Astrocyte of the cerebellum (primary cell): Measurements from ENCODE around the gene URB1.

Experiments
- DNase-seq: peaks from one replicate; pipeline ENCODE4 v3.0.0-alpha.2; 2011; ENCODE audit warnings: low read depth
- H3K4me3 ChIP-seq: 2 replicates; pipeline ENCODE4 v1.5.1; 2011; ENCODE audit warnings: mild to moderate bottlenecking, low read depth, low read length, moderate library complexity
- CTCF ChIP-seq: IDR thresholded peaks from 2 replicates; pipeline ENCODE4 v1.5.1; 2012; ENCODE audit warnings: low read length, low read depth, moderate library complexity, mild to moderate bottlenecking; ENCODE audit errors: missing control alignments
- in situ Hi-C: cut with HindIII; loops from 2 replicates; pipeline ENCODE4 v1.10.0; 2017; ENCODE audit warnings: low sequenced_read_pairs

URB1 gene

DNA sequence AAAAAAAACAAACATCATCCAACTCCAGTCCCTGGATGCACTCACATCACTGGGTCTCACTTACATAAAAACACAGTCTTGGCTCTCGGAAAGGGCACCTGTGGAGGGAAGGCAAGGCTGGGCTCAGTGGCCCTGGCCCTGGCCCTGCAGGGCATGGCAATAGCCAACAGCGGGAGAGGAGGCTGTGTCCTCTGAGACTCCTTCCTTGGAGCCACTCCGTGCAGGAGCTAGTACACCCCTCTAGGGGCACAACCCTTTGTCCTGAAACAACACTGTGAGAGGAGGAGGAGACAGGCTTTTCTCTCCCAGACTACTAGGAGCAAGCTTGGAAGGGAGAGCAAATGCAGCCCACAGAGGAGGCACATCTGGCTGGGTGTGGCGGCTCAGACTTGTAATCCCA, 28.0 kb downstream of the URB1 start:
- no peak for TF ChIP-seq CTCF
- no peak for DNase-seq
- in situ Hi-C loops = no loop called here
- no peak overlapping the region for H3K4me3 ChIP-seq

GRCh38 chr21:32364387-32364786, 28.4 kb downstream of the URB1 start:
- TF ChIP-seq CTCF = no peak
- in situ Hi-C loops = no loop called here
- DNase-seq = no peak
- H3K4me3 ChIP-seq = no peak overlapping the region

- in situ Hi-C loops = no loop called here
- H3K4me3 ChIP-seq = no peak overlapping the region
- DNase-seq = no peak
- TF ChIP-seq CTCF = no peak
Observed at GRCh38 chr21:32360401-32360975, 32.3 kb downstream of the URB1 start.

DNA sequence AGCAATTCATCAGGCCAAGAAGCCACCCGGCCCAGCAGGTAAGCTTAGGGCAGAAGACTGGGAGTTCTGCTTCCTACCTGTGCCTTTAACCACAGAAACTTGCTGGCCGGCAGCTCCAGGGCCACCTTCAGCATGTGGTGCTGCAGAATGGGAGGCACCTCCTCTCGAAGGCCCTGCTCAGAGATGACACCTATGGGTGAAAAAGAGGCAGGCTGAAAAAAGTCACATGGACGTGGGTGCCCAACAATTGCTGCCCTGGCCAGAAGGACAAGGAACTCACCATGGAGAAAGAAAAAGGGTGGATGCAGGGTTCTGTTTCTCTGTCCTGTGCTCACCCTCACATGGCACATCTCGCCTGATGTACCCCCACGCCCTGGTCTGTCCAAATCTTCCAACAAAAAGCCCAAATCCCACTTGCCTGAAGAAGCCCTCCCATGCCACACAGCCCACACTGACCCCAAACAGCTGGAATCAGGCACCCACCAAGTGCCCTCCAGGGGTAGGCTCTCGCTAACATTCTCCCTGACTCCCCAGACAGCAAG, 33.0 kb downstream of the URB1 start:
- in situ Hi-C loops = no loop called here
- peak; percentile 13 for TF ChIP-seq CTCF
- no peak for DNase-seq
- H3K4me3 ChIP-seq = no peak overlapping the region

- in situ Hi-C loops = no loop called here
- no peak overlapping the region for H3K4me3 ChIP-seq
- DNase-seq = no peak
- no peak for TF ChIP-seq CTCF
Observed at GRCh38 chr21:32356874-32357395, 35.9 kb downstream of the URB1 start.

DNA sequence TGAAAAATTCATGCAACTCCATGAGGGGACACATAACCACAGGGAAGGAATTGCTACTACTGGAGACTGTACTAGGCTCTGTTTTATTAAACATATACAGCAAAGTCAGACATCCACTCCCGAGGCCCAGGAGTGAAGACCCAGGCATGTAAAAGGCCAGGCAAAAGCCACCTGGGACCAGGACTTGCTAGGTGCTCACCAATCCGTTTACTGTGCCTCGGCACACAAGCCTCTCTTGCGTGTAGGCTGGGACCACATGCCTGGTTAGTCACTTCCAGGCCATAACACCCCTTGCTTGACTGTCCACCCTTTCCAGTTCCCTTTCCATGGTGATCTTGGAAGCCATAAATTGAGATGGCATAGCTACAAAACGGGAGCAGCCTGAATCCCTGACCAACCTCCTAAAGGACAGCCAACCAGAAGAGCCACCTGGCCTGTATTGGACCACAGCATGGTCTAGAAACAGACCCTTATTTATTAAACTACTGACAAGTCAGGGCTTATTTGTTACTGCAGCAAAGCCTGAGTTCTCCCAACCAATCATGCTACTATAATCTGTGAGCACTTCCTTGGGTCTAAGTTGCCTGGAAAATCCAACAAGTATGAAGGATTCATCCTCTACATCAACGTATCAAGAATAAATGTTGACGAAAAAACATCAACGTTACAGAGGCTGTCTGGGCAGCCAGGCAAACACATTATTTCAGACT, 39.7 kb downstream of the URB1 start:
- H3K4me3 ChIP-seq = no peak overlapping the region
- in situ Hi-C loops = no loop called here
- TF ChIP-seq CTCF = no peak
- no peak for DNase-seq
